Upper lobe of left lung (tissue), 4 donors: ENCODE data around the gene ATG5.

Experiments
- POLR2A ChIP-seq, 4 donors: fragments of 450-650 bp; IDR thresholded peaks; one replicate each; pipeline ENCODE4 v1.5.1; 2016 to 2017; ENCODE audit warnings: antibody characterized with exemption in 4 of 4, mild to moderate bottlenecking in 2 of 4
- TF ChIP-seq, protein P1 (sequence below), 6 experiments: fragments of 450-650 bp in 4 of 6; fragments of 200-600 bp in 2 of 6; sonication (generic) in 2 of 6; IDR thresholded peaks; one replicate each; pipeline ENCODE4 v1.5.1; 2016 to 2019; ENCODE audit warnings: antibody characterized with exemption in 6 of 6

DNA sequence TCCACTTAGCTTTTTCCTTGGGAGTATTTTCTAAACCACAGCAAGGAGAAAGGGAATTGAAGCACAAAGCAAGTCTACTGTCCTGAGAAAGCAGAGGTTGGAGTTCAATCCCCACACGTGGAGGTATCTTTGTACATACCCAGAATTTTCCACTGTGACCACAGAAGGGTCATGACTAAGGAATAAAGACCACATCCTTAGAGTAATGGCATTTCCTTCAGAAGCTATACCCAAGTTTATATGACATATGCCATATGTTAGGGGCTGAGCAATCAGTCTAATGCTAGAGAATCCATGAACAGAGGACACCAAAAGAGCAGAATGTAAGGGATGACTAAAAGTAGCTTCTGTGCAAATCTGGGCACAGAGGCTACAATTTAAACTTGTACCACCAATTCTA is 46.4 kb downstream of the ATG5 start:
- TF ChIP-seq, protein P1, sequence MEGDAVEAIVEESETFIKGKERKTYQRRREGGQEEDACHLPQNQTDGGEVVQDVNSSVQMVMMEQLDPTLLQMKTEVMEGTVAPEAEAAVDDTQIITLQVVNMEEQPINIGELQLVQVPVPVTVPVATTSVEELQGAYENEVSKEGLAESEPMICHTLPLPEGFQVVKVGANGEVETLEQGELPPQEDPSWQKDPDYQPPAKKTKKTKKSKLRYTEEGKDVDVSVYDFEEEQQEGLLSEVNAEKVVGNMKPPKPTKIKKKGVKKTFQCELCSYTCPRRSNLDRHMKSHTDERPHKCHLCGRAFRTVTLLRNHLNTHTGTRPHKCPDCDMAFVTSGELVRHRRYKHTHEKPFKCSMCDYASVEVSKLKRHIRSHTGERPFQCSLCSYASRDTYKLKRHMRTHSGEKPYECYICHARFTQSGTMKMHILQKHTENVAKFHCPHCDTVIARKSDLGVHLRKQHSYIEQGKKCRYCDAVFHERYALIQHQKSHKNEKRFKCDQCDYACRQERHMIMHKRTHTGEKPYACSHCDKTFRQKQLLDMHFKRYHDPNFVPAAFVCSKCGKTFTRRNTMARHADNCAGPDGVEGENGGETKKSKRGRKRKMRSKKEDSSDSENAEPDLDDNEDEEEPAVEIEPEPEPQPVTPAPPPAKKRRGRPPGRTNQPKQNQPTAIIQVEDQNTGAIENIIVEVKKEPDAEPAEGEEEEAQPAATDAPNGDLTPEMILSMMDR (IDR thresholded peaks at IDR 0.05), result no peak
- TF ChIP-seq POLR2A (IDR thresholded peaks at IDR 0.05), result no peak
